Brain microvascular endothelial cell (primary cell): ENCODE results near the gene PIK3C3.

Source experiments
- DNase-seq: peaks from one replicate; pipeline ENCODE4 v3.0.0-alpha.2; 2020
- H3K27ac ChIP-seq: fragments of 250-450 bp; sonication (Bioruptor Pico); 2 replicates; pipeline ENCODE4 v1.5.1; 2020; ENCODE audit warnings: mild to moderate bottlenecking, moderate library complexity
- H3K27me3 ChIP-seq: fragments of 250-450 bp; sonication (Bioruptor Pico); replicated peaks from 2 replicates; pipeline ENCODE4 v1.5.1; 2020; ENCODE audit warnings: mild to moderate bottlenecking
- H3K36me3 ChIP-seq: fragments of 250-450 bp; sonication (Bioruptor Pico); replicated peaks from 2 replicates; pipeline ENCODE4 v1.5.1; 2020; ENCODE audit warnings: mild to moderate bottlenecking
- H3K4me3 ChIP-seq: 2 replicates; pipeline ENCODE4 v1.5.1; 2011; ENCODE audit warnings: low read depth, mild to moderate bottlenecking, control low read depth, low read length, moderate library complexity
- CTCF ChIP-seq: IDR thresholded peaks from 2 replicates; pipeline ENCODE4 v1.5.1; 2011; ENCODE audit warnings: low read depth, mild to moderate bottlenecking, moderate library complexity, low read length, control low read depth, inconsistent platforms; ENCODE audit errors: missing control alignments
- in situ Hi-C: cut with HindIII; loops from 2 replicates; pipeline ENCODE4 v1.10.0; 2017; ENCODE audit warnings: low sequenced_read_pairs, low pct_ligation_motif_present

PIK3C3 gene

GRCh38 chr18:41948544-41949110, 6.4 kb upstream of the PIK3C3 start:
- Histone ChIP-seq H3K36me3 (no peaks in the 10 kb centered on the region), H3K4me3 (no peak overlapping the region), H3K27me3 (no peaks in the 10 kb centered on the region), H3K27ac (no peak overlapping the region)
- in situ Hi-C loops: no loop called here
- no peak for TF ChIP-seq CTCF
- no peak for DNase-seq

GRCh38 chr18:41949206-41949920, 5.7 kb upstream of the PIK3C3 start:
- no peaks in the 10 kb centered on the region for H3K27me3 ChIP-seq
- no peaks in the 10 kb centered on the region for H3K36me3 ChIP-seq
- no peak for TF ChIP-seq CTCF
- DNase-seq: no peak
- in situ Hi-C loops: no loop called here
- H3K27ac ChIP-seq: no peak overlapping the region
- H3K4me3 ChIP-seq: no peak overlapping the region

GRCh38 chr18:41955688-41956087, 654 bp downstream of the PIK3C3 start:
- peak overlapping the region; percentile 87 for H3K27ac ChIP-seq
- peak overlapping the region; percentile 92 for H3K4me3 ChIP-seq
- DNase-seq: no peak
- H3K36me3 ChIP-seq: peaks cover 5% of the 10 kb centered on the region
- in situ Hi-C loops: no loop called here
- H3K27me3 ChIP-seq: no peaks in the 10 kb centered on the region
- TF ChIP-seq CTCF: no peak

GRCh38 chr18:41959045-41959444, 4.0 kb downstream of the PIK3C3 start:
- TF ChIP-seq CTCF: no peak
- H3K36me3 ChIP-seq: peaks cover 8% of the 10 kb centered on the region
- in situ Hi-C loops: no loop called here
- H3K27me3 ChIP-seq: no peaks in the 10 kb centered on the region
- no peak for DNase-seq
- no peak overlapping the region for H3K27ac ChIP-seq
- no peak overlapping the region for H3K4me3 ChIP-seq

GRCh38 chr18:41965634-41966255, 10.7 kb downstream of the PIK3C3 start:
- Histone ChIP-seq H3K27ac (peak overlapping the region; percentile 42), H3K27me3 (no peaks in the 10 kb centered on the region), H3K36me3 (peaks cover 30% of the 10 kb centered on the region), H3K4me3 (no peak overlapping the region)
- TF ChIP-seq CTCF: no peak
- in situ Hi-C loops: no loop called here
- DNase-seq: no peak

GRCh38 chr18:41966943-41967342, 11.9 kb downstream of the PIK3C3 start:
- no peak overlapping the region for H3K4me3 ChIP-seq
- H3K27ac ChIP-seq: no peak overlapping the region
- in situ Hi-C loops: no loop called here
- no peaks in the 10 kb centered on the region for H3K27me3 ChIP-seq
- no peak for DNase-seq
- no peak for TF ChIP-seq CTCF
- H3K36me3 ChIP-seq: peaks cover 35% of the 10 kb centered on the region
